HEK293T (cell line): Measurements from ENCODE around the gene UNC13C.

ENCODE experiments used
- CTCF ChIA-PET: fragments of 350-600 bp; formaldehyde crosslinking; extraction: SDS; loops from one replicate; lab custom pipeline; 2021; ENCODE audit warnings: antibody characterized with exemption, inconsistent platforms; lab: Yijun Ruan, JAX
- POLR2A ChIA-PET: fragments of 350-600 bp; formaldehyde crosslinking; extraction: SDS; loops from one replicate; lab custom pipeline; 2020; ENCODE audit warnings: antibody characterized with exemption, inconsistent platforms; lab: Yijun Ruan, JAX
- DNase-seq: peaks from one replicate; pipeline ENCODE4 v3.0.0; 2012; ENCODE audit warnings: mixed read lengths; ENCODE audit errors: extremely low spot score
- ARNT ChIP-seq: fragments of 450-650 bp; IDR thresholded peaks from 2 replicates; pipeline ENCODE4 v1.6.1; 2017; ENCODE audit warnings: mild to moderate bottlenecking
- BHLHE40 ChIP-seq: fragments of 450-650 bp; IDR thresholded peaks from 2 replicates; pipeline ENCODE4 v1.6.1; 2016; ENCODE audit warnings: mild to moderate bottlenecking, moderate library complexity, borderline replicate concordance
- CTBP1 ChIP-seq: fragments of 450-650 bp; IDR thresholded peaks from 2 replicates; pipeline ENCODE4 v1.6.1; 2016; ENCODE audit warnings: borderline replicate concordance
- ELF4 ChIP-seq: fragments of 450-650 bp; IDR thresholded peaks from 2 replicates; pipeline ENCODE4 v1.6.1; 2017; ENCODE audit warnings: antibody characterized with exemption
- FOXA1 ChIP-seq: fragments of 450-650 bp; IDR thresholded peaks from 2 replicates; pipeline ENCODE4 v1.6.1; 2016; ENCODE audit warnings: mild to moderate bottlenecking
- FOXK2 ChIP-seq: fragments of 450-650 bp; IDR thresholded peaks from 2 replicates; pipeline ENCODE4 v1.6.1; 2016; ENCODE audit warnings: mild to moderate bottlenecking
- FOXM1 ChIP-seq: fragments of 450-650 bp; IDR thresholded peaks from 2 replicates; pipeline ENCODE4 v1.6.1; 2017; ENCODE audit warnings: mild to moderate bottlenecking, borderline replicate concordance
- HDGF ChIP-seq: fragments of 450-650 bp; IDR thresholded peaks from 2 replicates; pipeline ENCODE4 v1.6.1; 2017; ENCODE audit warnings: antibody characterized with exemption, borderline replicate concordance
- L3MBTL2 ChIP-seq: fragments of 450-650 bp; conservative IDR thresholded peaks from 2 replicates; pipeline ENCODE4 v1.6.1; 2016; ENCODE audit warnings: mild to moderate bottlenecking
- LEF1 ChIP-seq: fragments of 450-650 bp; IDR thresholded peaks from 2 replicates; pipeline ENCODE4 v1.6.1; 2017; ENCODE audit warnings: mild to moderate bottlenecking, borderline replicate concordance
- NFRKB ChIP-seq: fragments of 450-650 bp; IDR thresholded peaks from 2 replicates; pipeline ENCODE4 v1.6.1; 2016; ENCODE audit warnings: mild to moderate bottlenecking, moderate library complexity
- PKNOX1 ChIP-seq: fragments of 450-650 bp; IDR thresholded peaks from 2 replicates; pipeline ENCODE4 v1.6.1; 2016
- SP1 ChIP-seq: fragments of 450-650 bp; IDR thresholded peaks from 2 replicates; pipeline ENCODE4 v1.6.1; 2017
- SUZ12 ChIP-seq: fragments of 450-650 bp; IDR thresholded peaks from 2 replicates; pipeline ENCODE4 v1.6.1; 2016; ENCODE audit warnings: mild to moderate bottlenecking
- TARDBP ChIP-seq: fragments of 450-650 bp; IDR thresholded peaks from 2 replicates; pipeline ENCODE4 v1.6.1; 2016
- ZNF384 ChIP-seq: fragments of 450-650 bp; IDR thresholded peaks from 2 replicates; pipeline ENCODE4 v1.6.1; 2016

The UNC13C gene

DNA sequence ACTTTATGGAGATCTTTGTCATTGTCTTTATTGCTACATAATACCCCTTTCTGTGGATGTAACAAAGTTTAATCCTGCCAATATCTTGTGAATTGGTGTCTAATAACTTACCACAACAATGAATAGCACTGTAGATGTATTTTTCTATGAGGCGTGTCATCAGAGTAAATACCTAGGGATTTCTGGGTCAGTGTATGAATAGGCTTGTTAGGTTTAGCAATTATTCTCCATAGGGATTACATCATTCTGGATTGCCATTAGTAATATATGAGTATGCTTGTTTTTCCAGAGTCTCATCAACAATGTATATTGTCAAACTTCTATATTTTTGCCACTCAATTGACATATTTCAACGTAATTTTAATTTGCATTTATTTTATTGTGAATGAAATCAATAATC is 67.9 kb downstream of the UNC13C start:
- POLR2A ChIA-PET = no interaction called here
- no peak for DNase-seq
- TF ChIP-seq LEF1 (no peak), SUZ12 (no peak), FOXM1 (no peak)
- CTCF ChIA-PET = no interaction called here

- TF ChIP-seq NFRKB (no peak), ARNT (no peak), SUZ12 (no peak), PKNOX1 (no peak), SP1 (no peak), BHLHE40 (no peak), TARDBP (no peak), LEF1 (no peak), HDGF (no peak), FOXA1 (no peak), FOXM1 (no peak)
- DNase-seq = no peak
- ChIA-PET CTCF (no interaction called here), POLR2A (no interaction called here)
Measured at GRCh38 chr15:54064365-54064764, 86.1 kb downstream of the UNC13C start.

- POLR2A ChIA-PET = no interaction called here
- no peak for DNase-seq
- no peak for TF ChIP-seq FOXK2
- no peak for TF ChIP-seq ZNF384
- no peak for TF ChIP-seq SUZ12
- TF ChIP-seq CTBP1 = no peak
- no peak for TF ChIP-seq FOXM1
- TF ChIP-seq ELF4 = no peak
- TF ChIP-seq LEF1 = no peak
- TF ChIP-seq FOXA1 = no peak
- TF ChIP-seq ARNT = no peak
- no peak for TF ChIP-seq NFRKB
- TF ChIP-seq PKNOX1 = no peak
- no peak for TF ChIP-seq BHLHE40
- no peak for TF ChIP-seq L3MBTL2
- no peak for TF ChIP-seq SP1
- no peak for TF ChIP-seq HDGF
- TF ChIP-seq TARDBP = no peak
- CTCF ChIA-PET = no interaction called here
Measured at GRCh38 chr15:54066403-54066802, 88.2 kb downstream of the UNC13C start.

GRCh38 chr15:54082836-54083492 is 104.7 kb downstream of the UNC13C start:
- ChIA-PET POLR2A (no interaction called here), CTCF (no interaction called here)
- DNase-seq = peak; percentile 12
- TF ChIP-seq SUZ12 (no peak), L3MBTL2 (no peak)

- DNase-seq = no peak
- CTCF ChIA-PET = no interaction called here
- POLR2A ChIA-PET = no interaction called here
Measured at GRCh38 chr15:54083501-54083900, 105.3 kb downstream of the UNC13C start.

GRCh38 chr15:54083991-54084390 is 105.8 kb downstream of the UNC13C start:
- ChIA-PET CTCF (no interaction called here), POLR2A (no interaction called here)
- TF ChIP-seq TARDBP (no peak), LEF1 (no peak), FOXA1 (no peak), SP1 (no peak), PKNOX1 (no peak), ZNF384 (no peak), FOXM1 (no peak), SUZ12 (no peak), ELF4 (no peak), CTBP1 (no peak), ARNT (no peak), HDGF (no peak), FOXK2 (no peak)
- no peak for DNase-seq

More at GRCh38 chr15:54083501-54083900, 105.3 kb downstream of the UNC13C start:
- TF ChIP-seq PKNOX1 = no peak
- TF ChIP-seq ARNT = no peak
- TF ChIP-seq NFRKB = no peak
- no peak for TF ChIP-seq TARDBP
- no peak for TF ChIP-seq L3MBTL2
- no peak for TF ChIP-seq FOXM1
- TF ChIP-seq SUZ12 = no peak
- TF ChIP-seq LEF1 = no peak
- TF ChIP-seq FOXA1 = no peak
- TF ChIP-seq ZNF384 = no peak
- TF ChIP-seq ELF4 = no peak
